GM12864 (cell line): ENCODE results near the gene TCHP.

Source experiments
- DNase-seq: peaks from one replicate; pipeline ENCODE4 v3.0.0-alpha.2; 2011; ENCODE audit warnings: low read depth
- H3K4me3 ChIP-seq: 2 replicates; pipeline ENCODE4 v1.5.1; 2011; ENCODE audit warnings: mild to moderate bottlenecking, low read depth, low read length, control low read depth
- CTCF ChIP-seq: IDR thresholded peaks from 2 replicates; pipeline ENCODE4 v1.5.1; 2011; ENCODE audit warnings: low read depth, mild to moderate bottlenecking, moderate library complexity, low read length, control low read depth, inconsistent platforms; ENCODE audit errors: missing control alignments

Gene TCHP

GRCh38 chr12:109947521-109947920 lies 47.4 kb downstream of the TCHP start:
- DNase-seq, result no peak
- no peak overlapping the region for H3K4me3 ChIP-seq
- no peak for TF ChIP-seq CTCF

- H3K4me3 ChIP-seq, result no peak overlapping the region
- no peak for TF ChIP-seq CTCF
- no peak for DNase-seq
Measured at GRCh38 chr12:109948368-109948767, 48.3 kb downstream of the TCHP start.

GRCh38 chr12:109949089-109949488 lies 49.0 kb downstream of the TCHP start:
- no peak overlapping the region for H3K4me3 ChIP-seq
- TF ChIP-seq CTCF, result no peak
- no peak for DNase-seq

- no peak overlapping the region for H3K4me3 ChIP-seq
- DNase-seq, result no peak
Measured at GRCh38 chr12:109950625-109951024, 50.6 kb downstream of the TCHP start.

GRCh38 chr12:109951136-109951535 lies 51.1 kb downstream of the TCHP start:
- TF ChIP-seq CTCF, result no peak
- no peak for DNase-seq
- H3K4me3 ChIP-seq, result no peak overlapping the region

More at GRCh38 chr12:109950625-109951024, 50.6 kb downstream of the TCHP start:
- no peak for TF ChIP-seq CTCF

- H3K4me3 ChIP-seq, result no peak overlapping the region
- no peak for DNase-seq
- no peak for TF ChIP-seq CTCF
Measured at GRCh38 chr12:109951751-109952150, 51.7 kb downstream of the TCHP start.

GRCh38 chr12:109952160-109952858 lies 52.2 kb downstream of the TCHP start:
- TF ChIP-seq CTCF, result no peak
- DNase-seq, result peak; percentile 16
- H3K4me3 ChIP-seq, result no peak overlapping the region
